T-helper 17 cell (primary cell): Measurements from ENCODE around the gene TM6SF1. TPM values are rescaled to one million over a fixed set of nuclear protein-coding genes. Genes with fewer than 3 reads are reported as not detected.

Experiments used
- ATAC-seq: fragments of 150-1000 bp; cut with Tn5 transposase; 2 replicates; pipeline ENCODE4 v1.10.0; 2021; ENCODE audit warnings: mild to moderate bottlenecking, moderate library complexity
- DNase-seq, 3 donors: peaks; one replicate each; pipeline versions ENCODE4 v3.0.0 to v3.0.0-alpha.2; 2020 to 2021
- H3K9me3 ChIP-seq: one replicate; pipeline ENCODE4 v1.7.0; 2013; ENCODE audit warnings: low read length, mild to moderate bottlenecking; ENCODE audit not compliant: control insufficient read depth, poor library complexity, severe bottlenecking
- H3K27ac Mint-ChIP-seq: one replicate; pipeline ENCODE4 v1.8.0; 2022; ENCODE audit warnings: mild to moderate bottlenecking, moderate library complexity, mixed read lengths
- H3K27me3 Mint-ChIP-seq: one replicate; pipeline ENCODE4 v1.8.0; 2022; ENCODE audit warnings: mixed read lengths
- H3K36me3 Mint-ChIP-seq: one replicate; pipeline ENCODE4 v1.8.0; 2022; ENCODE audit warnings: low read depth, mixed read lengths
- H3K4me1 Mint-ChIP-seq: one replicate; pipeline ENCODE4 v1.8.0; 2022; ENCODE audit warnings: mild to moderate bottlenecking, mixed read lengths
- H3K4me3 Mint-ChIP-seq: one replicate; pipeline ENCODE4 v1.8.0; 2022; ENCODE audit warnings: mild to moderate bottlenecking, moderate library complexity, mixed read lengths
- total RNA-seq, 4 donors: library from RNA in 2 of 4; stranded (reverse) in 2 of 4; gene quantifications; one replicate each; pipeline ENCODE4 v1.2.3 and lab custom pipeline; 2022 to 2026

The TM6SF1 gene
- total RNA-seq, 2 donors from 2014 or later, result 0.85 to 4.3 TPM

DNA sequence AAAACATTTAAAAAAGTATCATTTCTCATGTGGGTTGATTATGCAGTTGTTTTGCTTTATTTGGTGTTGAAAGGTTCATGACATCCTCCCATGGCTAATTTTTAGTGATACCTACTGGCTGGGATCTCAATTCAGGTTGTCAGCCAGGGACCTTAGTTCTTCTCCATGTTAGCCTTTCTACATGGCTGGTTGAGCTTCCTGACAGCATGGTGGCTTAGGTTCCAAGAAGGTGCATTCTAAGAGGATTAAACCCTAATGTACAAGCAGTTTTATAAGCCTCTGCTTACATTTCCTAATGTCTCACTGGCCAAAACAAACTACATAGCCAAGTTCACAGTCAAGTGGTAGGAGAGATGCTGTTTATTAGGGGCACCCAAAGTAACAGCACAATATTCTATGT, 9.4 kb upstream of the TM6SF1 start:
- no peak overlapping the region for H3K4me3 Mint-ChIP-seq
- H3K27me3 Mint-ChIP-seq, result peaks cover 36% of the 10 kb centered on the region
- DNase-seq (no peak), ATAC-seq (no peak)
- H3K9me3 ChIP-seq, result peaks cover 2% of the 10 kb centered on the region
- no peaks in the 10 kb centered on the region for H3K36me3 Mint-ChIP-seq
- no peaks in the 10 kb centered on the region for H3K4me1 Mint-ChIP-seq
- no peak overlapping the region for H3K27ac Mint-ChIP-seq

DNA sequence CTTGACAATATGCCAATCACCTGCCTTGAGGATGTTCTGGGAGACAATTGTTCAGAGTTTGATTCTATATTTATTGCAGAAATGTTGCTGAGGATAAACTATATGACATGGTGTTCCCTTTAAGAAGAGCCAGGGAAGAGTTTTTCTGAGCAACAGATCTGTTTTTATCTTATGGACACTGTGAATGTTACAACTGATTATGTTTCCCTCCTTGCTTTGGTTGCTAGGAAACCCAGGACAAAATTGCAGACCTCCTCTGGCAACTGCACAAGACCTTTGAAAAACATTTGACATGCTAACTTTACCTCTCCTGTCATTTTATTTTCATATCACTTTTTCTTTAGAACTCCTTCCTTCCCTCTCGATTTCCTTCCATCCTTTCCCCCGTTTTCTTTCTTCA, 8.2 kb upstream of the TM6SF1 start:
- DNase-seq, result no peak
- H3K27me3 Mint-ChIP-seq, result peaks cover 38% of the 10 kb centered on the region

DNA sequence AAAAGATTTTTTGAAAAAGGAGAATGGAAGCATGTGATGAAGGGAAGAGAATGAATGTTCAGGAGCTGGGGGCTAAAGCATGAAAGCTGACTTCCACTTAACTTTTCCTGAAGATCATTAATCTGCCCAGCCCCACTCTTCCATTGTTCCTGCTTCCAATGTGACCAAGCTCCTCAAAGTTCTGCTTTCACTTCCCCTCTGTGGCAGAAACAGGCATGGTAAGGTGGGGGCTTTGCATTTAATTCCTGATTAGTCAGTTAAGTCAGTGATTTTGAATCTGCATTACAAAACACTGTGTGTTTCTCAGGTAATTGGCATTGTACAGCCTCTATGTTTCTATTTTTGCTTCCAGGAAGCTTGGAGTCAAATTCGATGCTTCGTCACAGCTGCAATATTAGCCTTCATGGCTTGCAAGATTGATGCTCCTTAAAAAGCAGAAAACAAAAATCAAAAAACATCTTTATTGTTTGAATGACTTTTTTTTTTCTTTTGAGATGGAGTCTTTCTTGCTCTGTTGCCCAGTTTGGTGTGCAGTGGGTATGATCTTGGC, 7.3 kb upstream of the TM6SF1 start:
- Mint-ChIP-seq H3K36me3 (no peaks in the 10 kb centered on the region), H3K27me3 (peaks cover 45% of the 10 kb centered on the region), H3K4me3 (no peak overlapping the region), H3K4me1 (no peaks in the 10 kb centered on the region), H3K27ac (no peak overlapping the region)
- DNase-seq (no peak), ATAC-seq (no peak)
- H3K9me3 ChIP-seq, result peaks cover 2% of the 10 kb centered on the region

More for the DNA sequence above, 8.2 kb upstream of the TM6SF1 start:
- H3K4me3 Mint-ChIP-seq, result no peak overlapping the region
- H3K9me3 ChIP-seq, result peaks cover 2% of the 10 kb centered on the region
- H3K4me1 Mint-ChIP-seq, result no peaks in the 10 kb centered on the region
- no peak for ATAC-seq
- H3K27ac Mint-ChIP-seq, result no peak overlapping the region
- no peaks in the 10 kb centered on the region for H3K36me3 Mint-ChIP-seq

DNA sequence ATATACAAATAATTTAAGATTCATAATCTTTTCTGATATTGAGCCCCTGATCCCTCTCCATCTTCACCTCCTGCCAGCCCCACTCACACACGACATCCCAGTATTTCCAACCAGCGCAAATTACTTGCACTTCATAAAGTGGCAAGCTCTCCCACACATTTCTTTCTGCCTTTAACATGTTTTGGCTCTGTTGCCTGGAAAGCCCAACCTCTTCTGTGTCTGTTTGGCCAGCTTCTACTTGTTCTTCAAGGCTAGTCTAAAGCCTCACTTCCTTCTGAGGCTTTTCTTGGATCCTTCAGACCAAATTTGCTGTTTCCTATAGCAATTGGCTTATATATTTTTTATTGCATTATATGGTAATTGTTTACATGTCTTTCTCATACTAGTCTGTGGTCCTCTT, 5.1 kb upstream of the TM6SF1 start:
- Mint-ChIP-seq H3K36me3 (peaks cover 7% of the 10 kb centered on the region), H3K4me3 (no peak overlapping the region), H3K4me1 (peaks cover 5% of the 10 kb centered on the region), H3K27me3 (peaks cover 53% of the 10 kb centered on the region), H3K27ac (no peak overlapping the region)
- DNase-seq (no peak), ATAC-seq (no peak)
- H3K9me3 ChIP-seq, result peaks cover 2% of the 10 kb centered on the region

DNA sequence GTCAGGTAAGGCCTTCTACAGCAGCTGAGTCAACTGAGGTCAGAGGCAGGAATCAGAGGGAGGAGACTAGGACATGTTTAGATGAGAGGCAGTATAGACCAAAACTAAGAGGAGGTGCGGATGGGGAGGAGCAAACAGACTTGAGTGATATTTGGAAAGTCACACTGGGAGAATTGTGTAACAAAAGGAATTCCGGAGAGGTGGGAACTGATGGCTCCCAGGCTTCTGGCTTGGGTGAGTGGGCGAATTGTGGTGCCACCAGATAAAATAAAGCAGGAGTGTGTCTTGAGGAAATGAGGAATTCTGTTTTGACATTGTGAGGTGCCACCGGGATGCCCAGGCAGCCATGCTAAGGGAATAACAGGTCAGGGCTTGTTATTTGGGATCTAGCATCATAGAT, 3.3 kb upstream of the TM6SF1 start:
- DNase-seq (no peak), ATAC-seq (no peak)
- Mint-ChIP-seq H3K4me1 (peaks cover 16% of the 10 kb centered on the region), H3K4me3 (no peak overlapping the region), H3K27ac (no peak overlapping the region), H3K27me3 (peaks cover 66% of the 10 kb centered on the region), H3K36me3 (peaks cover 8% of the 10 kb centered on the region)
- no peaks in the 10 kb centered on the region for H3K9me3 ChIP-seq

DNA sequence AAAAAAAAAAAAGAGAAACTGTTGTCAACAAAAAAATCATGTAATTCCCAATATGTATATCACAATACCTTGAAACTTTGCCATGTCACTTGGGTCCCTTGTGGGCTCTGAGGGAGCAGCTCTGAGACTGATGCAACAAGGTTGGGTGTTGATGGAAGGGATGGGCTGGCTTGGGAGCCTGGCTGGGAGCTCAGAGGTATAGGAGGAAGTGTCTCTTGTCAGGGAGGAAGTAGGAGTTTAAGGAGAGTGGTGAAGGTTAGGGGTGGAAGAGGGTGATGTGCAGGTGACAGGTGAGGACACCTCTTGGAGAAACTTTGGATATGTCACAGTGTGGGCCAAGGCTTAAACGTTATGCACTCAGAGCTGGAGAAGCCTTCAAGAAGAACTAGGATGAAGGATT, 2.0 kb upstream of the TM6SF1 start:
- DNase-seq, result no peak
- H3K9me3 ChIP-seq, result no peaks in the 10 kb centered on the region
- no peak for ATAC-seq
- peak overlapping the region; percentile 49 for H3K4me3 Mint-ChIP-seq
- peaks cover 10% of the 10 kb centered on the region for H3K36me3 Mint-ChIP-seq
- peak overlapping the region; percentile 44 for H3K27ac Mint-ChIP-seq
- peaks cover 74% of the 10 kb centered on the region for H3K27me3 Mint-ChIP-seq
- H3K4me1 Mint-ChIP-seq, result peaks cover 17% of the 10 kb centered on the region

DNA sequence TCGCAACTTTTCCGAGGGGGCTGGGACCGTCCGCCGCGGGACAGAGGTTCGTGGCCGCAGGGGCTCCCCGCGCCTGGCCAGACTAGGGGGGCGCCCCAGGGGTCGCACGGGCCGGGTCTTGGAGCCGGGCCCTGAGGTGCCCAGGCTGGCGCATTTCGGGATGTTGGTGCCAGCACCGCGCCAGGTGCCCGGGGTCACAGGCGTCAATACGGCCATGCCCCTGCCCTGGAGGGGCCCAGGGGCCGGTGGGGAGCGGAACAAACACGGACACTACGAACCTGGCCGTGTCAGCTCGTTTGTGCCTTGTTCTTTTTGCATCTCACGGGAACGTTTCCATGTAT, 366 bp downstream of the TM6SF1 start:
- H3K9me3 ChIP-seq, result no peaks in the 10 kb centered on the region
- Mint-ChIP-seq H3K27ac (peak overlapping the region; percentile 37), H3K4me3 (peak overlapping the region; percentile 72), H3K4me1 (peaks cover 17% of the 10 kb centered on the region), H3K27me3 (peaks cover 54% of the 10 kb centered on the region), H3K36me3 (peaks cover 13% of the 10 kb centered on the region)
- ATAC-seq (no peak), DNase-seq (no peak)

DNA sequence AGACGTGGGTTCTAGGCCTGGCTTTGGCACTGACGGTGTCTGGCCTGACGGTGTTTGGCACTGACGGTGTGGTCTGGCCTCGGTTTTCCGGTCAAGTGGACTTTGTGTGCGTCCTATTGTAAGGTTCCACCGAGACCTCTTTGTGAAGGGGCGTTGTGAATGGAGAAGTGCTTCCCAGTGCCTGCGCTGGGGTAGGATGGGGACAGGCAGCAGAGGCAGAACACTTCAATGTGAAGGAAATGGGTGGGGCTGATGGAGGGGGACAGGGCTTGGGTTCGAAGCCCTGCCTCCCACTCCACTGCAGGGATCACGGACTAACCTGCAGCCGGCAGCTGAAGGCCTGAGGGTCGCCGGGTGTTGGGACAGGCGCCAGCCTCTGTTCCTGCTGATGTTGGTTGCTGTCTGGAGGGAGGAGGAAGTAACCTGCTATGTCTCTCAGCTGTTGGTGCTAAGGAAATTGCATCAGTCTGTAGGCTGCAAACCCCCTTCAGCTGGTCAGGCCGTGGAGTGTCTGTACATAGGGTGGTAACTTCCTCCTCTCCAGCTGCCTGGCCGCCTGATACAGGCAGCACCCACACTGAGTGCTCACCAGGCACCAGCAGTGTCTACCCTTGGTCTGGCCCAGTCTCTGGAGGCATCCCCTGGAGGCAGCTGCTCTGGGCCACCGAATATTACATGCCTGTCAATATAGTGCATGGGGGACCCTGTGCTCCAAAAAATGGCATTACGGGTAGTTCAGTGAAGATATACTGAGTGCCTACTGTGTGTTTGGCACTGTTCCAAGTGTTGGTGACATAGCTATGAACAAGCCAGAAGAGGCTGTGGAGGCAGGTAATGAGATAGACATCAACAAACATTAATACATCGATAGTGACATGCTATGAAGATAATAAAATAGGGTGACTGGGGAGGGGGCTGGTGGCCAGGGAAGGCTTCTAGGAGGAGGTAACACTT, 1.1 kb downstream of the TM6SF1 start:
- no peak for DNase-seq
- H3K27me3 Mint-ChIP-seq, result peaks cover 54% of the 10 kb centered on the region
- H3K27ac Mint-ChIP-seq, result peak overlapping the region; percentile 37

DNA sequence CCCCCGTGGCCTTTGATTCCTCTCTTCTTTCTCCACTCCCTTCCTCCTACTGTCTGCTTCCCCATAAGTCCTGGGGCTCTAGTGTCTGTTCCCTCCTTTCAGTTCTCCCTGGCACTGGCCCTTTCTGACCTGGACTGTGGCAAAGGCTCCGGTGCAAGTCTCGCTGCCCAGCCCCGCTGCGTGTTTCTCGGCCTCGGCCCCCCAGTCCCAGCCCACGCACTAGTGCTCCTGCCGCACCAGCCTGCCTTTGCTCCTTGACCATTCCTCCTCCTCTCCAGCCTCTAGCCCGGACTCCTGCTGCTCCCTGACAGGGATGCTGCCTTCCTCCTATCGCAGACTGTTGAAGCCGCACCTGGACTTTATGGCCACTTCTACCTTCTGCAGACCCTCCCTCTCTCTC, 2.1 kb downstream of the TM6SF1 start:
- H3K36me3 Mint-ChIP-seq, result peaks cover 13% of the 10 kb centered on the region
- peaks cover 17% of the 10 kb centered on the region for H3K4me1 Mint-ChIP-seq
- H3K27me3 Mint-ChIP-seq, result peaks cover 44% of the 10 kb centered on the region
- no peaks in the 10 kb centered on the region for H3K9me3 ChIP-seq
- no peak overlapping the region for H3K4me3 Mint-ChIP-seq
- H3K27ac Mint-ChIP-seq, result no peak overlapping the region
- DNase-seq (no peak), ATAC-seq (no peak)

More for the DNA sequence above, 1.1 kb downstream of the TM6SF1 start:
- H3K9me3 ChIP-seq, result no peaks in the 10 kb centered on the region
- H3K36me3 Mint-ChIP-seq, result peaks cover 13% of the 10 kb centered on the region
- peak overlapping the region; percentile 72 for H3K4me3 Mint-ChIP-seq
- ATAC-seq, result peak; percentile 67
- H3K4me1 Mint-ChIP-seq, result peaks cover 17% of the 10 kb centered on the region

DNA sequence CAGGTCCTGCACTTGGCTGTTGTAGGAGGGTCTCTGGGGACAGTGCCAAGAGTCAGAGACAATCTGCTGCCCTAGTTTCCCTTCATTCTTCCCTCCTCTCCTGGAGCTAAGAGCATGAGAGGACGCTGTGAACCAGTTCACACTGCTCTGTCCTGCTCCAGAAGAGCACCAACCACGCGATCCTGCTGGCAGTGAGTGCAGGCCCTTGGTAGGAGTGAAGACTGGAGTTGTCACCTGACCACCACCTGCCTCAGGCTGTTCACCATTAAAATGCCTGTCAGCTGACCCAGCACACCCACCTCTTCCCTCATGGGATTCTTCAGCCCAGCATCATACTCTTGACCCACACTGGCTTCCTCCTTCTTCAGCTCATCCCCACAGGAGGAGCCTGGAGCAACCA, 2.9 kb downstream of the TM6SF1 start:
- peaks cover 38% of the 10 kb centered on the region for H3K27me3 Mint-ChIP-seq
- H3K9me3 ChIP-seq, result no peaks in the 10 kb centered on the region
- no peak for DNase-seq
- H3K36me3 Mint-ChIP-seq, result peaks cover 12% of the 10 kb centered on the region
- H3K27ac Mint-ChIP-seq, result no peak overlapping the region
- ATAC-seq, result no peak
- H3K4me3 Mint-ChIP-seq, result peak overlapping the region; percentile 31
- H3K4me1 Mint-ChIP-seq, result peaks cover 17% of the 10 kb centered on the region

DNA sequence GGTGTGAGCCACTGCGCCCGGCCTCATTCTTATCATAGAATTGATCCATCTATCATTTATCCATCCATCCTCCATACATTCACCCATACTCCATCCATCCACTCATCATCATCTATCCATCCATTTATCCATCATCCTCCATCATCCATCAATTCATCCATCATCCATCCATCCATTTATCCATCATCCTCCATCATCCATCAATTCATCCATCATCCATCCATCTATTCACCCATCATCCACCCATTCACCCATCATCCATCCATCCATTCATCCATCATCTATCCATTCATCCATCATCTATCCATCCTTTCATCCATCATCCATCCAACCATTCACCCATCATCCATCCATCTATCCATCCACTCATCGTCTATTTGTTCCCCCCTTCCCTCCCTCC, 3.7 kb downstream of the TM6SF1 start:
- DNase-seq, result no peak
- Mint-ChIP-seq H3K27me3 (peaks cover 32% of the 10 kb centered on the region), H3K4me1 (peaks cover 17% of the 10 kb centered on the region), H3K27ac (no peak overlapping the region), H3K4me3 (no peak overlapping the region), H3K36me3 (peaks cover 10% of the 10 kb centered on the region)
- no peaks in the 10 kb centered on the region for H3K9me3 ChIP-seq
- ATAC-seq, result no peak

DNA sequence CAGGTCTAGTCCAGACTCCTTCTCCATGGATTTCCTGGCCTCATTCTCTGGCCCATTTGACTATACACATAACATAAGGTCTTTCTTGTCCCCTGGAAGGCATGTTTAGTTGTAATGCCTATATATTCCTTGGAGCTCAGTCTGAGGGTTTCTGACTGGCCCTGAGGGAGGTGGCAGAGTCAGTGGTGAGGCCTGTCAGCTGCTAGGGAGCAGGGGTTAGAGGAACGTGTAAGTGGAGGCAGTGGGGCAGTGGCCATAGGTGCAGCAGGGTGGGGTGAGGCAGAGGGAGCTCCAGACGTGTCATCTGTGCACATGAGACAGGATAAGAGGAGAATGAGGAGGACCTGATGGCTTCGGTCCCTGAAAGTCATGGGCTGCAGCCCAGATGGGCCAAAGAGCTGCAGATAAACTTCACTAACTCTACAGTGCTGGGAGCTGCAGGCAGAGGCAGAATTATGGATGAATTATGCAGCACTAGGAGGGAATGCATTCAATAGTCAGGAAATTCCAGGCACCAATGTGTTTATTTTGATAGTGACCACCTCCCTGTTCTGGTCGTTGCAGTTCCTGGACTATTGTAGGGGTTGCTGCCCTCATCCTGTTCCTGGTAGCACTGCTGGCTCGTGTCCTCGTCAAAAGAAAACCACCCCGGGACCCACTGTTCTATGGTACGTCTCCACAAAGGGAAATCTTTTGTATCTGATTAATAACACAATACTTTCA, 4.9 kb downstream of the TM6SF1 start:
- ATAC-seq (no peak), DNase-seq (no peak)
- Mint-ChIP-seq H3K4me3 (no peak overlapping the region), H3K36me3 (peaks cover 6% of the 10 kb centered on the region), H3K4me1 (peaks cover 12% of the 10 kb centered on the region), H3K27me3 (peaks cover 27% of the 10 kb centered on the region), H3K27ac (no peak overlapping the region)
- no peaks in the 10 kb centered on the region for H3K9me3 ChIP-seq

DNA sequence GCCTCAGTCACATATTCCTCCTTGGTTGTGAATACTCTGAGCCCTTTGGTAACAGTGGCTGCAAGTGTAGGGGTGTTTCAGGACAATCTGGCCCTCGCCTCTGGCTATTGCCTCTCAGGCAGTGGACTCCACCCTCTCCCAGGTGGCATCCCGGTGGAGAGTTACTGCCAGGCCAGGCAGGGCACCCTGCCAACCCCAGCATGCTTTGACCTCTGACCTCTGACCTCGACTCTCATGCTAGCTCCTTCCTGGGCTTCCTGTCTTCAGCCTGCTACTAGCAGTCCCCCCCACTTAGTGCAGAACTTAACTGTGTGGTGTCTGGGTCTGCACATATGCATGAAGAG, 5.5 kb downstream of the TM6SF1 start:
- Mint-ChIP-seq H3K27ac (no peak overlapping the region), H3K36me3 (peaks cover 6% of the 10 kb centered on the region), H3K4me1 (peaks cover 12% of the 10 kb centered on the region), H3K27me3 (peaks cover 27% of the 10 kb centered on the region), H3K4me3 (no peak overlapping the region)
- ATAC-seq, result no peak
- no peaks in the 10 kb centered on the region for H3K9me3 ChIP-seq
- no peak for DNase-seq
